Measurements from ENCODE around the gene SLC29A2.
"Not testable (repeated sequence)": the region's sequence is repeated elsewhere in the genome, so short reads cannot be mapped to it uniquely, and the experiment has no call there.

- TF ChIP-seq CTCF, MAX (IDR thresholded peaks at IDR 0.05; ENCODE audit: low read depth, low read length): not testable (repeated sequence)
Observed at GRCh38 chr11:66320748-66321147, 50.8 kb downstream of the SLC29A2 start.

Measured in NB4 (cell line).